Muscle layer of colon (tissue), 2 donors: Measurements from ENCODE around the gene EDIL3.

Experiments used
- H3K27ac ChIP-seq: one replicate; pipeline ENCODE4 v1.7.0; 2013; ENCODE audit warnings: low read depth, mild to moderate bottlenecking, low read length, moderate library complexity
- H3K27me3 ChIP-seq, 2 donors: one replicate each; pipeline ENCODE4 v1.7.0; 2013; ENCODE audit warnings: low read length in 2 of 2, mild to moderate bottlenecking in 2 of 2; ENCODE audit not compliant: insufficient read depth in 2 of 2, control insufficient read depth in 1 of 2
- H3K36me3 ChIP-seq: one replicate; pipeline ENCODE4 v1.7.0; 2013; ENCODE audit warnings: mild to moderate bottlenecking, low read length; ENCODE audit not compliant: insufficient read depth
- H3K4me1 ChIP-seq: one replicate; pipeline ENCODE4 v1.7.0; 2013; ENCODE audit warnings: mild to moderate bottlenecking, low read length; ENCODE audit not compliant: insufficient read depth
- H3K4me3 ChIP-seq, 2 donors: one replicate each; pipeline ENCODE4 v1.7.0; 2013; ENCODE audit warnings: low read length in 2 of 2, low read depth in 1 of 2, mild to moderate bottlenecking in 1 of 2, moderate library complexity in 1 of 2
- H3K9ac ChIP-seq: one replicate; pipeline ENCODE4 v1.7.0; 2013; ENCODE audit warnings: low read length
- H3K9me3 ChIP-seq: one replicate; pipeline ENCODE4 v1.7.0; 2013; ENCODE audit warnings: mild to moderate bottlenecking, low read length
- donor health status: abdominal sarcoma.
- donor health status: Adenocarcinoma of cecum.

The EDIL3 gene

DNA sequence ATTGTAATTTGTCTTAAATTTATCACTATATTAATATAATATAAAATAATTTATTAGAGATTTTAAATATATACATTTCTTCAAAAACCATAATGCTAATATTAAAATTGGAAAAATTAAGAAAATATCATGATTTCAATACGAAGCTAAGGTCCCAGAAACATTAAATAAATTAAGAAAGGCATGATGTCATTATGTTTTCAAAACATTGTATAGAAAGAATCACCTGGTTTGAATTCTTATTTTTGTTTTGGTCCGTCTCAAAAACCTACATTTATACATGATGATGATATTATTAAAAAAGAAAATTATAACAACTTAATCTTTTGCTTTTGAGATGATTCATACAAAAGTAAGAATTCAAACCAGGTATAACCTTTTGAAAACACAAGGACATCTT, 8.2 kb upstream of the EDIL3 start:
- H3K4me3 ChIP-seq, result no peak overlapping the region
- no peak overlapping the region for H3K9ac ChIP-seq
- no peaks in the 10 kb centered on the region for H3K9me3 ChIP-seq
- no peaks in the 10 kb centered on the region for H3K27me3 ChIP-seq
- no peaks in the 10 kb centered on the region for H3K4me1 ChIP-seq
- no peaks in the 10 kb centered on the region for H3K36me3 ChIP-seq
- no peak overlapping the region for H3K27ac ChIP-seq

DNA sequence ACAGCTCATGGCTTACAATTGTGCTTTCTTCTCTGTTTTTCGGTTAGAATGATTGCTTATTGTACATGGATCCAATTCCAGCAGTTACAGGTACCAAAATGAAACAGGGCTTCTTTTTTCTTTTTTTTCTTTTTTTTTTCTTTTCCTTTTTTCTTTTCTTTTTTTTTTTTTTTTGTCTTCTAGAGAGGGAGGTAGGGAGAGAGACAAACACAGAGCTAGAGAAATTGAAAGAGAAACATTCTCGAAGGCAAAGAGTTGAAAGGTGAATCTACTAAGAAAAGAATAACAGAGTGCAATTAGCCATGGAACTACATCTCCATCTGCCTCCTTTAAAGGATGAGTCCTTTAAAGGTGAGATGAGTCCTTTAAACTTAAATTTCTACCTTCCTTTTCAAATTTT, 1.0 kb upstream of the EDIL3 start:
- no peaks in the 10 kb centered on the region for H3K4me1 ChIP-seq
- H3K9ac ChIP-seq, result peak overlapping the region; percentile 19
- no peak overlapping the region for H3K27ac ChIP-seq
- H3K36me3 ChIP-seq, result no peaks in the 10 kb centered on the region
- H3K9me3 ChIP-seq, result no peaks in the 10 kb centered on the region
- peaks cover 0 to 23% of the 10 kb centered on the region in 2 donors for H3K27me3 ChIP-seq
- peak overlapping the region in 1 of 2 donors; percentile 67 for H3K4me3 ChIP-seq

DNA sequence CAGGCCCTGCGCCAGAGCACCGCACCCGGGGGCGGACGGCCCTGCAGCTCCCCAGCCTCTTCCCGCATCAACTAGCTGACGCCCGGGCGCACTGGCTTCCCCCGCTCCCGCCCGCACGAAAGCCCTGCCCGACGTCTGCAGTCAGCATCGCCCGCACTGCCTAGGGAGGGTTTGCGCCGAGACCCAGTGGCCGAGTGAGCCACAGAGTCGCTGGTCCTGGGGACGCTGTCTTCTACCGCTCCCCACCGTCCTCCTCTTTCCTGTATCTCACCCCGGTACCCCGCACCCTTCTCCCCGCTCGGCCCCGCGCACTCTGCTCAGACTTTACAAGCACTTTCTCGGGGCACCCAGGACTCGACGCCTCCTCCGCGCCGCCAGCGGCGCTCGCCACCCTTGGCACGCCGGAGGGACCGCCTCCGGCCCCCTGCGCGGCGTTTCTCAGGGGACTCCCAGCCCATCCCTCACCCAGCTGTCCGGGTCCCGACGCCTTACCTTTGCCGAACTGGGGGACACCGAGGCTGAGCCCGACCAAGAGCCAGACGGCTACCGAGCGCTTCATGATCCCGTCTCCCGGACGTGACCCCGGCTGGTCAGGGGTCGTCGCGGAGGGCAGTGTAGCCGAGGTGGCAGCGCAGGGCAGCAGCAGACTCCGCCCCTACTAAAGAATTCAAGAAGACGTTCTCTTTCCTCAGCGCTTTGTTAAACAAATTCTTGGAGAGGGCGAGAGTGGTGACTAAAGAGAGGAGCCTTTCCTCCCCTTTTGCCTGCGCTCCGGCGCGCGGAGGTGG, 670 bp downstream of the EDIL3 start:
- Histone ChIP-seq H3K27ac (peak overlapping the region; percentile 58), H3K9ac (no peak overlapping the region), H3K36me3 (no peaks in the 10 kb centered on the region), H3K9me3 (no peaks in the 10 kb centered on the region), H3K4me1 (no peaks in the 10 kb centered on the region), H3K4me3 (peak overlapping the region; percentile 67 to 77), H3K27me3 (peaks cover 0 to 23% of the 10 kb centered on the region in 2 donors)

DNA sequence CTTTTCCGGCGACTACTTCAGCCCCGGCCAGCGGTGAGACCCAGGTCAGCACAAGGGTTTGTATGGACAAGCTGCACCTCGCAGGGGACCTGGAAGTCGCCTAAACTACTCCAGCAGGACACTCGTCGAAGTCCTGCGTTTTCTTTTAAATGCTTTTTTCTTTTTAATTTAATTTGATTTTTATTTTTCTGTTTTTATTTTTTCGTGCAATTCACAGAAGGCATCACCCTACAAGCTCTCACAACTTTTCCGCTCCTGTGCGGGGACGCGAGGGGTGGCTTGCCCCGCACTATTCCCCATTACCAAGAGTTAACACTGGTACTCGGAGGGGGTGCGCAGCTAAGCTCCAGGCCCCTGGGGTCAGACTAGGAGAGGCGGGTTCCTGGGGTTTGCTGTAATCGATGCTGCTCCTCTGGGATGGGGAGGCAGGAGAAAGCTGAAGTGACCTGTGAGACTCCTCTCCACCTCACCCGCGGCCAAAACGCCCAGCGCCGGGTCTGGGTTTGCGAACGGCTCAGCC, 1.3 kb downstream of the EDIL3 start:
- no peaks in the 10 kb centered on the region for H3K9me3 ChIP-seq
- H3K9ac ChIP-seq, result no peak overlapping the region
- no peaks in the 10 kb centered on the region for H3K36me3 ChIP-seq
- H3K27ac ChIP-seq, result peak overlapping the region; percentile 56
- H3K4me3 ChIP-seq, result peak overlapping the region; percentile 67 to 77
- peaks cover 1% of the 10 kb centered on the region for H3K4me1 ChIP-seq
- H3K27me3 ChIP-seq, result peaks cover 0 to 23% of the 10 kb centered on the region in 2 donors

DNA sequence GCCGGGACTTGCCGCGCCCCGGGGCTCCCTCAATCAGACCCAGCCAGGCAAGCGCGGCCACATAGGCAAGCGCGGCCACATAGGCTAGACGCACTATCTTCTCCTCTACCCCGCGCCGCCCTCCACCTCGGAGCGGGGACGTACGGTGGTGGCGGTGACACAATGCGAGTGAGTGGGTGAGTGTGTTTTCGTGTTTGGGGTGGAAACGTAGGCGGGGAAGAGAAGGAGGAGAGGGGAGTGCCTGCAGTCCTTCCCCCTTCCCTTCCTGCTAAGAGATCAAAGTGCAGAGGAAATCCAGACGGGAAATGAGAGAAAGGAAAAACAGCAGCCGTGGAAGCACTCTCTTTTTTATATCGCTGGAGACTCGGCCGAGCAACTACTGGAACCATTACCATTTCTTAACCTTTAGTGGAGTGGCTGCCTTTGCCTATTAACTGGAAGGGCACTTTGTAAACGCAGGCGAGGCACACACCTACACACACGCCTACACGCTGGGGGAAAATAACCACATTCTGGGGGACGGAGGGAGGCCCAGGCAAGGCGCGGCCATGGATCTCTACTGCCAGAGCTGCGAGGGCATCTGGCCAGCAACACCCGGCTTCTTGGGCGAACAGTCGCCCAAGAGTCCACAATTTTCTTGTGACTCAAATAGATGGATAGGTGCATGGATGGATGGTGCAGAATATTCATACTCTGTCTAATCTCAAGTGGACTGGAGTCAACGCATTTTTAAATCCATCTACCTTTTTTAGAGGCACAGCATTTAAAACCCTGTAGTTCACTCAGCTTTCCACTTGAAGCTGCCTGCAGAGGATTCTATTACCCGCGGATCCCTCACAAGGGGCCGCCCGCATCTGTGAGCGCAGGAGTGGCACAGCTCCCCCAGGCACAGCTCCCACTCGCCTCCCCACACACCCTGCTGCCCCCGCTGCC, 2.1 kb downstream of the EDIL3 start:
- Histone ChIP-seq H3K27me3 (peaks cover 0 to 23% of the 10 kb centered on the region in 2 donors), H3K36me3 (no peaks in the 10 kb centered on the region), H3K4me3 (peak overlapping the region; percentile 67 to 77), H3K9ac (peak overlapping the region; percentile 54), H3K9me3 (no peaks in the 10 kb centered on the region), H3K27ac (peak overlapping the region; percentile 56), H3K4me1 (peaks cover 3% of the 10 kb centered on the region)

DNA sequence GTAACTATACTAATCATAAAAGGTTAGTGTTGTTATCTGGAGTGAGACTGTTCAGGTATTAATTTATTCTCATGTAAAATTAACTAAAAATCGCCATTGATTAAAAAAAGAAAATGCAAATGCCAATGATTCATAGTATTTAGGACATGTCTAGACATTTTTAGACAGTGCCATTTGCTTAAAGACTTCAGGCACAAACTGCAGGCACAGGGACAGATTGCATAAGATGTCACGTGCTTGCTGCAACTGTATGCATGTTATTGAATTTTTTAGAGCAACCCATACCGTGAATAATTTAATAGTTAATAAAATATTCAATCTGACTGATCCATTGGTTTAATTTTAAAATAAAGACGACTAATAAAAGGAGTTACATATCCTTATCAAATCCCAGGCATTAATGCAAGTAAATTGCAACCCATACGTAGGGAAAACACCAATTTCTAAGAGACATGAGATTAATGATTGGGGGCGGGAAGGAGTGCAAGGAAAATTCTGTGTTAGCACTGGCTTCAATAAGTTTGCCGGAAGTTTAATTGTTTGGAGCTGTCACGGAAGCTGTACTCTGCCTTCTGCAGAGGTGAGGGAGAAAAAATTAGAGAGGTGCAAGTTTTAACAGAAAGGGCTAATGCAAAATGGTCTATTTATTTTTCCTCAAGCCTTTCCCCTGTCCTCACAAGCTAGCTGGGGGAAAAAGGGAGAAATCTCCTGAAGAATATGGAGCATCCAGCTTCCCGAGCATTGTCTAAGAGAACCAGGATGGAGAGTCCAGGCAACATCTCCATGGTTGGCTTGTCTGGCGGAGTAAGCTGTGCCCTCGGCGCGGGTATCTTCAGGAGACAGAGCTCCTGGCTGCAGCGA, 2.9 kb downstream of the EDIL3 start:
- H3K27me3 ChIP-seq, result peaks cover 0 to 23% of the 10 kb centered on the region in 2 donors
- no peak overlapping the region for H3K9ac ChIP-seq
- H3K9me3 ChIP-seq, result no peaks in the 10 kb centered on the region
- peak overlapping the region in 1 of 2 donors; percentile 67 for H3K4me3 ChIP-seq
- no peaks in the 10 kb centered on the region for H3K36me3 ChIP-seq
- peak overlapping the region; percentile 27 for H3K27ac ChIP-seq
- H3K4me1 ChIP-seq, result peaks cover 3% of the 10 kb centered on the region

DNA sequence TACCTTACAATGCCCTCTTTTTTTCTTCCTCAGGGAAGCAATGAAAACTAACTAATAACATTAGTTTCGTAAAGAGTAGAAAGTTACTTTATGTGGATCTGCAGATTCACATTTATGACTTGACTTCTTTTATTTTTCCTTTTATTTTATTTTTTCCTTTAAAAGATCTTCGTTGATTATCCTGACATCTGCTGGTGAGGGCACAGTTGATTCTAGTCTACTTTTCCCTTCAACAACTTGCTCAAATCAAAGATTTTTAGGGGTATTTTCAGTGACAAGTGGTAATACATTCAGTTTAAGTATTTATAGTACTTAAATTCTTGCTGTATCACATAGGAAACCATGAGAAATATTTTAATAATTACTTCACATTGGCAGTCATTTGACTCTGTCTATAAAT, 4.9 kb downstream of the EDIL3 start:
- Histone ChIP-seq H3K4me3 (no peak overlapping the region), H3K27me3 (peaks cover 0 to 15% of the 10 kb centered on the region in 2 donors), H3K4me1 (peaks cover 10% of the 10 kb centered on the region), H3K27ac (no peak overlapping the region), H3K36me3 (no peaks in the 10 kb centered on the region), H3K9ac (no peak overlapping the region), H3K9me3 (no peaks in the 10 kb centered on the region)

DNA sequence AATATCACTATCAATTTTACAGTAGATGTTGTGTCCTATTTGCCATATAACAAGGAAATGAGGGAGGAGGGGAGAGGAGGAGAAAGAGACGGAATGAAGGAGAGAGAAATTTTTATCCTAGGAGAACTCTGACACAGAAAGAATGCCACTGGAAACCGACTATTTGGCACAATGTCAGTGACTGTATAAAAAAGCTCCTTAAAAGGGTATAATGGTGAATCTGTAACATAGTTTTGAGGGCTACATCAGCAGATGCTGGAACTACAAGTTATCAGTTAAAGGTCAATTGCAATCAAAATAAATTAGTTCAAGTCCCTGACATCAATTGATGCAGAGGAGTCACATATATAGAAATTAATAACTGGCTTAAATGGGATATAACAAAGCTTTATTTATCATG, 5.7 kb downstream of the EDIL3 start:
- H3K27me3 ChIP-seq, result peaks cover 0 to 10% of the 10 kb centered on the region in 2 donors
- H3K9ac ChIP-seq, result no peak overlapping the region
- no peaks in the 10 kb centered on the region for H3K36me3 ChIP-seq
- H3K27ac ChIP-seq, result no peak overlapping the region
- H3K9me3 ChIP-seq, result no peaks in the 10 kb centered on the region
- no peak overlapping the region for H3K4me3 ChIP-seq
- peaks cover 10% of the 10 kb centered on the region for H3K4me1 ChIP-seq

DNA sequence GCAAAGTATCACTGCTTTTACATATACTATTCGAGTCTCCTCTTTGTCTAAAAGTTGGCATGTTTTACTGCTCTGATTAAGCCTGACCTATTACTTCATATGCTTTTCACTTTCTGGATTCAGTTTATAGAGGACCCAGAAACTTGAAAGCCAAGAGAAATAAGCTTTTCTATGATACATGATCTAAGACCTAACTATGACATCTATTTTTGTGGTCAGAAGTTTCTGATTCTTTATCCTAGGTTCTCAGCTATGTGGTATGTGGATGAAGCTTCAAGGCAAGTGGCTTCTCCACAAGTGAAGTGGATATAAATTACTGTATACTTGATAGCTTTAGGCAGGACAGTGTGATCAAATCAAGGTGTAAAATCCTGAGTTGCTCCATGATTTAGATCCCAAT, 6.3 kb downstream of the EDIL3 start:
- no peak overlapping the region for H3K27ac ChIP-seq

DNA sequence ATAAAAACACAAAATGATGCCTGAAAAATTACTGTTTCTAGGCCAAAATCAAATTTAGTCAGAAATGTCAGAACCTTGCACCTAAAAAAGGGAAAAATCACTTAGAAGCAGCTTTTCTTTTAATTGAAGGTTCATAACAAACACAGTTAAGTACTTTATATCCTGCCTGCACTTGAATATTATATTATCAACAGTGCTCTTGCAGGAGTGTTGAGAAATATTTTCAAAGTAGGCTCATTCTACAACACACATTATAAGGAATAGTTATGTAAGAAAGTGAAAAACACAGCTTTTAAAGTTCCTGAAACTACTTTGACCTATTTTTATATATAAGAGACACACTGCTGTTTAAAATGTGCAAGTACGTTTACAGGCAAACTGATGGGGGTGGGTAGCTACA, 8.3 kb downstream of the EDIL3 start:
- Histone ChIP-seq H3K27ac (no peak overlapping the region), H3K36me3 (no peaks in the 10 kb centered on the region), H3K27me3 (no peaks in the 10 kb centered on the region), H3K4me3 (no peak overlapping the region), H3K9ac (no peak overlapping the region), H3K4me1 (peaks cover 10% of the 10 kb centered on the region), H3K9me3 (no peaks in the 10 kb centered on the region)

More for the DNA sequence above, 6.3 kb downstream of the EDIL3 start:
- Histone ChIP-seq H3K9me3 (no peaks in the 10 kb centered on the region), H3K4me3 (no peak overlapping the region), H3K4me1 (peaks cover 10% of the 10 kb centered on the region), H3K36me3 (no peaks in the 10 kb centered on the region), H3K27me3 (peaks cover 0 to 4% of the 10 kb centered on the region in 2 donors), H3K9ac (no peak overlapping the region)
